Neural progenitor cell (in vitro differentiated cells): ENCODE results near the gene GIMD1. TPM values are rescaled to one million over a fixed set of nuclear protein-coding genes. Genes with fewer than 3 reads are reported as not detected.

Experiments used
- DNase-seq: peaks from one replicate; pipeline ENCODE4 v3.0.0-alpha.2; 2016; ENCODE audit warnings: low spot score
- H2AFZ ChIP-seq: fragments of 200-600 bp; sonication (generic); replicated peaks from 2 replicates; pipeline ENCODE4 v1.6.1; 2016; ENCODE audit warnings: antibody characterized with exemption
- H3F3A ChIP-seq: fragments of 200-600 bp; sonication (generic); 2 replicates; pipeline ENCODE4 v1.6.1; 2016; ENCODE audit warnings: antibody characterized with exemption, low read depth
- H3K27ac ChIP-seq: fragments of 200-600 bp; sonication (generic); 2 replicates; pipeline ENCODE4 v1.5.1; 2016; ENCODE audit warnings: mild to moderate bottlenecking
- H3K27me3 ChIP-seq: fragments of 200-600 bp; sonication (generic); 2 replicates; pipeline ENCODE4 v1.6.1; 2016; ENCODE audit warnings: mild to moderate bottlenecking, moderate library complexity
- H3K36me3 ChIP-seq: fragments of 200-600 bp; sonication (generic); 2 replicates; pipeline ENCODE4 v1.5.1; 2016
- H3K4me1 ChIP-seq: fragments of 200-600 bp; sonication (generic); 2 replicates; pipeline ENCODE4 v1.6.1; 2016; ENCODE audit warnings: mixed run types
- H3K4me2 ChIP-seq: fragments of 200-600 bp; sonication (generic); 2 replicates; pipeline ENCODE4 v1.6.1; 2016
- H3K4me3 ChIP-seq: fragments of 200-600 bp; sonication (generic); 2 replicates; pipeline ENCODE4 v1.5.1; 2016
- H3K79me2 ChIP-seq: fragments of 200-600 bp; sonication (generic); 2 replicates; pipeline ENCODE4 v1.6.1; 2016; ENCODE audit warnings: low read depth
- H3K9ac ChIP-seq: fragments of 200-600 bp; sonication (generic); 2 replicates; pipeline ENCODE4 v1.6.1; 2016
- H3K9me3 ChIP-seq: fragments of 200-600 bp; sonication (generic); 2 replicates; pipeline ENCODE4 v1.5.1; 2016; ENCODE audit warnings: low read depth
- H4K20me1 ChIP-seq: fragments of 200-600 bp; sonication (generic); 2 replicates; pipeline ENCODE4 v1.6.1; 2016; ENCODE audit warnings: low read depth
- H3K27ac Mint-ChIP-seq: 3 replicates; pipeline ENCODE4 v1.8.0; 2021; ENCODE audit warnings: mixed read lengths
- H3K27me3 Mint-ChIP-seq: 2 replicates; pipeline ENCODE4 v1.8.0; 2022; ENCODE audit warnings: low read depth, mild to moderate bottlenecking, inconsistent platforms, moderate library complexity, mixed read lengths; ENCODE audit not compliant: insufficient read depth
- H3K36me3 Mint-ChIP-seq: 3 replicates; pipeline ENCODE4 v1.8.0; 2021; ENCODE audit warnings: mixed read lengths
- H3K4me1 Mint-ChIP-seq: 3 replicates; pipeline ENCODE4 v1.8.0; 2021; ENCODE audit warnings: mixed read lengths
- H3K4me3 Mint-ChIP-seq: 3 replicates; pipeline ENCODE4 v1.8.0; 2021; ENCODE audit warnings: mild to moderate bottlenecking, moderate library complexity, mixed read lengths
- H3K9me3 Mint-ChIP-seq: 3 replicates; pipeline ENCODE4 v1.8.0; 2020; ENCODE audit warnings: mixed read lengths
- CTCF ChIP-seq: fragments of 200-600 bp; sonication (generic); IDR thresholded peaks from 2 replicates; pipeline ENCODE4 v1.5.1; 2017; ENCODE audit warnings: antibody characterized with exemption, mild to moderate bottlenecking
- EZH2 ChIP-seq: fragments of 200-600 bp; sonication (generic); IDR thresholded peaks from 2 replicates; pipeline ENCODE4 v1.6.1; 2017; ENCODE audit warnings: antibody characterized with exemption, mild to moderate bottlenecking, moderate library complexity
- EZH2phosphoT487 ChIP-seq: fragments of 200-600 bp; sonication (generic); IDR thresholded peaks from 2 replicates; pipeline ENCODE4 v1.6.1; 2017; ENCODE audit warnings: antibody characterized with exemption
- total RNA-seq: library from RNA; depleted of rRNA; stranded (reverse); fragments of >200 nt; gene quantifications from 2 replicates; pipeline ENCODE4 v1.2.3, GENCODE V29; 2015; ENCODE audit warnings: low replicate concordance

GIMD1 gene
- total RNA-seq, 1 donor from 2014 or later: not detected

GRCh38 chr4:106384878-106385277 lies 16.3 kb upstream of the GIMD1 start:
- no peaks in the 10 kb centered on the region for H3F3A ChIP-seq
- H3K27ac ChIP-seq: no peak overlapping the region
- no peak for DNase-seq

GRCh38 chr4:106380179-106380578 lies 11.6 kb upstream of the GIMD1 start:
- H3K9ac ChIP-seq: no peak overlapping the region
- H3K27ac ChIP-seq: no peak overlapping the region
- no peaks in the 10 kb centered on the region for H3K9me3 ChIP-seq
- H3K4me1 Mint-ChIP-seq: no peaks in the 10 kb centered on the region
- H3K4me3 Mint-ChIP-seq: no peak overlapping the region
- H3K79me2 ChIP-seq: no peaks in the 10 kb centered on the region
- H3K36me3 ChIP-seq: no peaks in the 10 kb centered on the region
- no peak overlapping the region for H3K4me3 ChIP-seq
- H3K27me3 Mint-ChIP-seq: peaks cover 2% of the 10 kb centered on the region
- no peak overlapping the region for H2AFZ ChIP-seq
- no peak for DNase-seq
- no peaks in the 10 kb centered on the region for H3K4me1 ChIP-seq
- no peaks in the 10 kb centered on the region for H4K20me1 ChIP-seq
- H3K36me3 Mint-ChIP-seq: no peaks in the 10 kb centered on the region
- H3K9me3 Mint-ChIP-seq: no peaks in the 10 kb centered on the region
- H3K27ac Mint-ChIP-seq: no peak overlapping the region
- no peaks in the 10 kb centered on the region for H3F3A ChIP-seq
- TF ChIP-seq CTCF (no peak), EZH2 (no peak), EZH2phosphoT487 (no peak)
- H3K4me2 ChIP-seq: no peak overlapping the region
- H3K27me3 ChIP-seq: no peaks in the 10 kb centered on the region

More at GRCh38 chr4:106384878-106385277, 16.3 kb upstream of the GIMD1 start:
- Histone ChIP-seq H4K20me1 (no peaks in the 10 kb centered on the region), H3K27me3 (no peaks in the 10 kb centered on the region), H3K9ac (no peak overlapping the region), H3K36me3 (no peaks in the 10 kb centered on the region), H3K79me2 (no peaks in the 10 kb centered on the region), H2AFZ (no peak overlapping the region), H3K4me1 (no peaks in the 10 kb centered on the region), H3K4me2 (no peak overlapping the region), H3K4me3 (no peak overlapping the region), H3K9me3 (no peaks in the 10 kb centered on the region)
- TF ChIP-seq CTCF: no peak
- TF ChIP-seq EZH2phosphoT487: no peak
- no peak for TF ChIP-seq EZH2
- H3K4me3 Mint-ChIP-seq: no peak overlapping the region
- H3K27me3 Mint-ChIP-seq: peaks cover 2% of the 10 kb centered on the region
- no peaks in the 10 kb centered on the region for H3K9me3 Mint-ChIP-seq
- no peaks in the 10 kb centered on the region for H3K36me3 Mint-ChIP-seq
- H3K27ac Mint-ChIP-seq: no peak overlapping the region
- no peaks in the 10 kb centered on the region for H3K4me1 Mint-ChIP-seq

- Histone ChIP-seq H3K4me3 (no peak overlapping the region), H3K79me2 (no peaks in the 10 kb centered on the region), H3K27me3 (no peaks in the 10 kb centered on the region), H3K4me1 (no peaks in the 10 kb centered on the region), H4K20me1 (no peaks in the 10 kb centered on the region), H3F3A (no peaks in the 10 kb centered on the region), H3K9me3 (no peaks in the 10 kb centered on the region), H3K4me2 (no peak overlapping the region), H2AFZ (no peak overlapping the region), H3K9ac (no peak overlapping the region), H3K27ac (no peak overlapping the region), H3K36me3 (no peaks in the 10 kb centered on the region)
- TF ChIP-seq CTCF: no peak
- no peak for TF ChIP-seq EZH2phosphoT487
- TF ChIP-seq EZH2: no peak
- Mint-ChIP-seq H3K4me3 (no peak overlapping the region), H3K27me3 (no peaks in the 10 kb centered on the region), H3K27ac (no peak overlapping the region), H3K4me1 (no peaks in the 10 kb centered on the region), H3K36me3 (no peaks in the 10 kb centered on the region), H3K9me3 (no peaks in the 10 kb centered on the region)
- DNase-seq: no peak
Observed at GRCh38 chr4:106373026-106373425, 4.4 kb upstream of the GIMD1 start.

- Histone ChIP-seq H3K27me3 (no peaks in the 10 kb centered on the region), H4K20me1 (no peaks in the 10 kb centered on the region), H3K36me3 (no peaks in the 10 kb centered on the region), H3K79me2 (no peaks in the 10 kb centered on the region), H3K9me3 (no peaks in the 10 kb centered on the region), H3K4me2 (no peak overlapping the region), H2AFZ (no peak overlapping the region), H3K27ac (no peak overlapping the region), H3K4me1 (no peaks in the 10 kb centered on the region), H3F3A (no peaks in the 10 kb centered on the region), H3K9ac (no peak overlapping the region), H3K4me3 (no peak overlapping the region)
- H3K9me3 Mint-ChIP-seq: no peaks in the 10 kb centered on the region
- TF ChIP-seq EZH2phosphoT487 (no peak), EZH2 (no peak)
- H3K36me3 Mint-ChIP-seq: no peaks in the 10 kb centered on the region
- H3K27ac Mint-ChIP-seq: no peak overlapping the region
- no peak overlapping the region for H3K4me3 Mint-ChIP-seq
- H3K4me1 Mint-ChIP-seq: no peaks in the 10 kb centered on the region
- no peak for DNase-seq
- H3K27me3 Mint-ChIP-seq: no peaks in the 10 kb centered on the region
Observed at GRCh38 chr4:106371161-106371560, 2.6 kb upstream of the GIMD1 start.
